GM18502 (cell line): ENCODE results near the gene GDF10.

Source experiments
- ATAC-seq: cut with Tn5 transposase; IDR thresholded peaks from one replicate; pipeline ENCODE4 v1.9.1; 2021; ENCODE audit warnings: mild to moderate bottlenecking; ENCODE audit not compliant: unreplicated experiment, poor library complexity

The GDF10 gene

GRCh38 chr10:47268696-47269095 is 31.3 kb upstream of the GDF10 start:
- no peak for ATAC-seq

DNA sequence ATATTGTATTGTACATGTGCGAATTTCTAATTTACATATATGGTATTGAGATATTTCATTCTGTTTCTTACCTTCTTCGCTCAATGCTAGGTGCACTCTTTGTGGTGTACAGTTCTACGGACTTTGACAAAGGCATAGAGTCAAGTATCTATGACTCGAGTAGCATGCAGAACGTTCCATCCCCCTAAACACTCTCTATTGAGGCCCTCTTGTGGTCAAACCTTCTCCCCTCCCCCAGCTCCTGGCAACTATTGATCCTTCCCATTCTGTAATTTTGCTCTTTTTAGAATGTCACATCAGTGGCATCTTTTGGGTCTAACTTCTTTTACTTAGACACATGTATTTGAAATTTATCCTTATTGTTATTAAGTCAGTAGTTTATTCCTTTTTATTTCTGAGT is 30.7 kb upstream of the GDF10 start:
- no peak for ATAC-seq

- ATAC-seq, result no peak
These were observed 23.9 kb upstream of the GDF10 start for GRCh38 chr10:47276071-47276470.

GRCh38 chr10:47276576-47277351 is 23.2 kb upstream of the GDF10 start:
- ATAC-seq, result no peak

DNA sequence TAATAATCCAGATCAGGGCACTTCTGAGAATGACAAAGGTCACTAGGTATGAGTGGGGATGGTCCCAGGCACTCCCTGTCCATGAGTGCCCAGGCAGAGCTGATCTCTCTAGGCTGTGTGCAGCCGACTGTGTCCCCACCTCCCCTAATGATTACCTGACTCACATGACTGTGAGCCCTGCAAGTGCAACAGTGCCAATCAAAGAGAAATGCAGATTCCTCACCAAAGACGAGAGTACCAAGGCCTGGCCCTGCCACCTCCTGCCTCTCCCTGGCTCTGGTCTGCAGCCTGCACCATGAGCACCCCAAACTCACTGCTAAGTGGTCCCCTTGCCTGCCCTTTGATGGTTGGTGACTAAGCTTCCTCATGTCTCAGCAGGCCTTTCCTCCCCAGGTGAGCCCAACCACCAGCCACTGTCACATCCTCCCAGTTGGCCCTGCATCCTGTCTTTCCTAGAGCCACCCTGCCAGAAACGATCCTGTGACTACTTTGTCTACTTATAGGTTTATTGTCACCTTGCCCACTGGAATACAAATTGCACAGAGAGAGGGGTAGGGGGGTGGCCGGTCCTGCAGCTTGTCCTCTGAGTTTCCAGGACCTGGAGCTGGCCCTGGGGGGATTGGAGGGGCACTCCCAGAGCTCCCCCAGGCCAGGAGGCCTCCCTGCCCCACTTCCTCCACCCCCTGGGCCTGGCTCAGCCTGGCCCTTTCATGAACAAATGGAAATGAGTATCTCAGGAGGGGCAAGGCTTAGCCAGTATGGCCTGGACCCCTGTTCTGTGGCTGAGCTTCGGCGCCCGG is 22.4 kb upstream of the GDF10 start:
- no peak for ATAC-seq

DNA sequence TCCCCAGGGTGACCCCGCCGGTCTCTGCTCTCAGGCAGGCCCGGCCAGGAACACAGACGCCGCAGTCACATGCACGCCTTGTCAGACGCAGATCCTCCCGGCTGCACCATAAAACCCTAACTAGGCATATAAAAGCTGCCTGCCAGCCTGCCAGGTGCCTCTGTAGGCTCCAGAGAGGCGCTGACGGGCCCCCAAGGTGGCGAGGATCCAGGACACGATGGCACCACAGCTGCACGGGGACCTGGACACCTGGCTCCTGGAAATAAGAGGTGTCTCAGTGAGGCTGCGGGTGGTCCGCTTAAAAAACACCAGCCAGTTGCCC is 21.9 kb upstream of the GDF10 start:
- ATAC-seq, result no peak

- ATAC-seq, result no peak
These were observed 21.3 kb upstream of the GDF10 start for GRCh38 chr10:47278720-47279119.

DNA sequence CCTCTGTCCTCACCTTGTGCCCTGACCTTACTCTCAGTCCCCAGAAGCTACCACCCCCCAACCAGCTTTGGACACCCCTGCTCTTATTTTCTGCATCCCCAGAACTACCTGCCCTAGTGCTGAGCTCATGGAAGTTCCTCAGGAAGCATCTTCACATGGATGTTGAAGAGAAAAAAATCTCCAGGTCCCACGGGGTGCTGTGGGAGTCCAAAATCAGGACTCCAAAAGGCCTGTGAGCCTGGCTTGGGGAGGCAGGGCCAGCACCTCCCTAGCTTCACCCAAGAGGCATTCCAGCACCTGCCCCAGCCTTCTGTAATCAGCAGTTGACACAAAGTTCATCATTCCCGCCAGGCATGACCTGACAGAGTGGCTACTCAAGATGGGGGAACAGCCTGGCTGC is 20.7 kb upstream of the GDF10 start:
- no peak for ATAC-seq

DNA sequence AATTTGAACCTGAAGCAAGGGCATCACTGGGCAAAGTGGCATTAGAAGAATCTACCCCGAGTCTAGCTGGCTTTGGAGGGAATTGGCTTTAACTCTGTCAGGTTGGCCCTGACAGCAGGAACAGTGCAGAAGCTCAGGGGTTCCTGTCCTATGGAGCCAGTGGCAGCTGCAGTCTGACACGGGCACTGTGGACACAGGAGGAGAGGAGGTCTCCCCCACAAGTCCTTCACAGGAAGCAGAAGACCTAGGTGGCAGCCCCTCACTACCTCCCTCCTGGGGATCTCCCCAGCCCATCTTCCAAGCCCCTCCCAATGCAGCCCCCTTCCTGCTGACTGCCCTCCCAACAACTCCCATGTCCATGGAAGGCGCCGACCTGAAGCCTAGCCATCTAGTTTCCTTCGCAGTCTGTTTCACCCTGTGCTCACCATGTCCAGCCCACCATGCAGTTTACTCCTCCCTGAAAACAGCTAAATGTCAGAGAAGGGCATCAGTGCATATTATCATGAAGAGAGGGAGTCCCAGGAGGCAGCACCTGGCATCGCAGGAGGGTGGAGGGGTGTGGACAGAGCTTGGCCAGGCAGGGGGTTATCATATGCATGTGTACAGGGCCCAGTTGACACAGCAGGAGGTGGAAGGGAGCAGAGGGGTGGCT is 17.9 kb upstream of the GDF10 start:
- no peak for ATAC-seq

- no peak for ATAC-seq
These were observed 17.4 kb upstream of the GDF10 start for GRCh38 chr10:47282657-47283018.

DNA sequence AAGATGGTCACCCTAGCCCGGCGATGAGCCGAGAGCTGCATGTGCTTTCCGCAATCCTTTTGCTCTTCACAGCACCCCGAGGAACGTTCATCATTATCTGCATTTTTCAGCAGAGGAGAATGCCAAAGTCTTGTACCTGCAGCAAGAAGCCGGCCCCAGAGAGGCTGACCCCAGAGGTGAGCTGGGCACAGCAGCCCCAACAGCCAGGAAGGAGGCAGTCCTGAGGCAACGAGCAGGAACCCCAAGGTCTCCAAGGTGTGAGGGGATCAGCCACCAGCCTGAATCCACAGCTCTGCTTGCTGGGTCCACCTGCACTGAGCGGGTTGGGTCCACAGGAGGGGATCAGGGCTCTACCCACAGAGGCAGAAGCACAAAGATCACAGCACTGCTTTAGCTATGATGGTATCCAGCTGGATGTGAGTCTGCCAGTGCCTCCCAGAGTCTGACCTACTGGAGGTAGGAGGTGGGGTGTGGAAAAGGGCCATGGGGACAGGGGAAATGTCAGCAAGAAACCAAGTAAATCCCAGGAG is 16.8 kb upstream of the GDF10 start:
- no peak for ATAC-seq

- no peak for ATAC-seq
These were observed 16.1 kb upstream of the GDF10 start for GRCh38 chr10:47283848-47284247.

DNA sequence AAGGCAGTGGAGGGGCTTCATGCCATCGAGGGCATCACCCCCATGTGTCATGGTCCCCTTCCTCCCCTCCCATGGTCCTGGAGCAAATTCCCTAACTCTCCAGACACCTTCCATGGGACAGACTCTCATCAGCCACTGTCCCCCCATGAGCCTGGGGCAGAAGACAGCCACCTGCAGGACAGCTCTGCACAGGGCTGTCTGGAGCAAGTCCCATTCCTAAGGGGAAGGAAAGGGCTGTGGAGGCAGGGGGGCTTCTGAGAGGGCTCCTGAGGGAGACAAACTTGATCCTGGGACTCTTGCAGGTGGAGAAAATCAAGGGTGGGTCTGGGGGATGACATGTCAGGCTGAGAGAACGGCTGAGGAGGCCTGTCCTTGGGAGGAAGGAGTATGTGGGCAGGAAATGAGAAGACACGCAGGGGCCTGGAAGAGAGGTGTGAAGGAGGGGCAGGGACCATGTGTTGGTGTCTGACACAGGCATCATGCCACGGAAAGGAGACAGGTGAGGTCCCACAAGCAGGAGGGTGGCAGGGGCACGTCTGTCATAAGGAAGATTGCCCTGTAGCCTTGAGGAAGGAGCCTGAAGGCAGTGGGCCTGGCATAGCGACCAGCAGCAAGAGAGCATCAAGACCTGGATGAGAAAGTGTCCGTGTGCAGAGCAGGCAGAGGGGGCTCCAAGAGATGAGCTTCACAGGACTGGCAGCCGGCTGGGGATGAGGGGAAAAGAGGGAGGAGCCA is 14.4 kb upstream of the GDF10 start:
- ATAC-seq, result no peak

DNA sequence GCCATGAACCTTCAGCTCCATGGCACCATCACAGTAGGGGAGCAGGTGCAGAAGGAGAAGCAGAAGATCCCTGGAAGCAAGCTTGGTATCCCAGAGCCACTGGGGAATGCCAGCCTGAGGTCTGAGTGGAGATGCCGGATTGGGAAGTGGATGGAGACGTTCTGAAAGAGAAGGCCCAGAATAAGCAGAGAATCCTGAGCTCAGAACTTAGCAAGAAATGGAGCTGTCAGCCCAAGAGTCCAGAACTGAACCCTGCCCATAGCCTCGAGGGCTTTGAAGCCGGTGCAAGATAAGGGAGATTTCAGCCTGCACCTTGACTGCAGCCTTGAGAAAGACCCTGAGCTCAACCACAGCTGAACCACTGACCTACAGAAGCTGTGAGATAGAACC is 13.9 kb upstream of the GDF10 start:
- no peak for ATAC-seq

DNA sequence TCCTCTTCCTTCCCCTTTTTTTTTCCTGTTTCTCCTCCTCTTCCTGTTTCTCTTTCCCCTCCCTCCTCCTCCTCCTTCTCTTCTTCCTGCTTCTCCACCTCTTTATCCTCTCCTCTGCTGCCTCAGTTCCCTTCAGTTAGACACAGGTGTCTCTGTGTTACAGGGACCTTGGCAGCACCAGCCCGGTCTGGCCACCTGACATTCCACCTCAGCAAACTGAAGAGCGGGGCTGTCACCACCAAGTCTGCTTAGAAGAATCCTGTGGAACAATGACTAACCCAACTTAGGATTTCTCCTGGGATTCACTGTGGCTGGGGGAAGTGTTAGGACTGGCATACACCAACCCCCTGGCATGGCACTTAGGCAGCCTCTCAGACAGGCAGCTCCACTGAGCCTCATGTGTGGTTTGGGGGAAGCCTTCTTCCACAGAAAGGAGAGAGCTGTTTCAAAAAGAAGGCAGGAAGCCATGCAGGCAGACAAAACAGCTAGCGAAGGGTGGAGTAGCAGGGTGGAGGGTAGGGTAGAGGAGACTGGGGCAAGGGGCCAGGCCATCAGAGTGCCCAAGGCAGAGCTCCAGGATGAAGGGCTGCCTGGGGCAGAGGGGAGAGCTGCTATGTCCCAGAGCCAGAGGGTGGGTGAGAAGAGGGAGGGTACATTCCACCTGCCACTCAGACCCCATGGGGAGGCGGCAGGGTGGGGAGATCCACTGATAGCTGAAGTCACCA is 13.2 kb upstream of the GDF10 start:
- no peak for ATAC-seq

DNA sequence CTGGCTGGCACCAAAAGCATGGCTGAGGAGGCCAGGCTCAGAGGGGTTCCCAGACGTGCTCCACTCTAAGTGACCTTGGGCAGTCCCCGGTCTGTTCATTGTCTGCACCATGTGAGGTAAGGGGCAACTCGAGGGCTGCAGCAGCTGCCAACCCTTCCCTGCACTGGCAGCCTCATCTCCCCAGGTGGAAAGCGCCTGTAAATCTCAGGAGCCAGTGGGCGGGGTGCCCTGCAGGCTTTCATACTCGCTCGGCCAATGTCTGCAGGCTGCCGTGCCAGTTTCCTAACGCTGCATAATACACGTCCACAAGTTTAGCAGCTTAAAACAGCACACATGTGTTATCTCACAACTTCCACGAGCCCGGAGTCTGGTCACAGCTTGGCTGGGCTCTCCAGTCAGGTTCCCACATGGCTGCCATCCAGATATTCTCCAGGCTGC is 12.6 kb upstream of the GDF10 start:
- no peak for ATAC-seq

GRCh38 chr10:47287805-47288204 is 12.2 kb upstream of the GDF10 start:
- ATAC-seq, result no peak

DNA sequence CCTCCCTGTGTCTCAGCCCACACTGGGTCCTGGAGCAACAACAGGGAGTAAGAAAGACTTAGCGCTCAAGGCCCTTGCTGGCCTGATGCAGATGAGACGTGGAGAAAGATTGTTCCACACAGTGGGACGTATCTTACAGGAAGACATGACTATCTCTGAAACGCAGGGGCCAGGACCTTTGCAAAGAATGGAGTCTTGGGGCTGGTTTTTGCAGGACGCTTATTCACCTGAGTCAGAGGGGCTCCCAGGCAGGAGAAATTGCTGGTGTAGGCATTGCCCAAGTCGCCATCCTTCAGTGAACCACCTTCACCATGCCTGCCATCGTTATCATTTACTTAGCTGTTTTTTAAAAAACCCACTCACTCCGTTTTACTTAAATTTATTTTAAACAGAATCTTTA is 11.8 kb upstream of the GDF10 start:
- ATAC-seq, result no peak

DNA sequence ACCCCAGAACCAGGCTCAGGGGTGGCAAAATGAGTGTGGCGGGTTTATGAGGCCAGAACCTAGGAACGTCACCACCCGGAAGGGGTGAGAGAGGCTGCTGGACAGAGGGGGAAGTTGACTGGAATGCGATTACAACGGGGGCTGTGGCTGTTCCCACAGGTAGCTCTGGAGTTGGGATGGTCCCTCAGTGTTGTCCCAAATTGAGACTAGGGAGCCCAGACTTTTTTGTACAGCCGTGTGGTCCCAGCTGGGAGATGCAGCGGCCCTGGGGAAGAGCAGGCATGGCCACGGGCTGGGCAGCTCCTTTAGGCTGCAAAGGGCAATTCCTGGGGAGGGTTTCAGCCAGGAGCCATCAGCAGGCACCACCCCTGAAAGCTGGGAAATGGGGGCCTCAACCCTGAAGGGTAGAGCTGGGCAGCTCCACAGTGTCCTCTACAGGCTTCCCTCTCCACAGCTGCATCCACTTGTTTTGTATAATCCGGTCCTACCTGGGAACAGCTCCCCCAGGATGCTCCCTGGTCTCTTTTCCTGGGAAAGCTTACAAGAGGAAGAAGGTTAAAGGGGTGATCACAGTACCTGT is 11.0 kb upstream of the GDF10 start:
- no peak for ATAC-seq

- ATAC-seq, result no peak
These were observed 10.1 kb upstream of the GDF10 start for GRCh38 chr10:47289921-47290320.
